ENCODE data around the gene GADD45G. TPM values are rescaled to one million over a fixed set of nuclear protein-coding genes. Genes with fewer than 3 reads are reported as not detected.

The GADD45G gene
- polyA plus RNA-seq, 3 donors, result 1.1 to 9.0 (median 1.3) TPM

DNA sequence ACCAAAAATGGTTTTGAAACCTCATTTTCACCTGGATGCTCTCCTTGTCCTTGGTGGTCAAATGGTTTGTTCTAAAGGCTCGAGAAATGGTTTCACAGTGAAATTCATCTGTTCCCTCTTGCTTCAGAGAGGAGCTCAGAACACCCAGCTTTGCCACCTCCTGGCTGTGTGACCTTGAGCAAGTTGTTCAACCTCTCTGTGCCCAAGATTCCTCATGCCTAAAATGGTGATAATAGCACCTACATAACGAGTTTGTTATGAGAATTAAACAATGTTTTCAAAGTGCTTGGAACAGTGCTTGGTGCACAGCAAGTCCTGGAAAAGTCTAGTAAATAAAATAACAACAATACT is 6.5 kb upstream of the GADD45G start:
- H3K27ac ChIP-seq (ENCODE audit: low read depth in 1 of 2, low read length in 2 of 2), result no peak overlapping the region
- WGBS (ENCODE audit: insufficient coverage), result no CpG with 5 or more reads among the region's 2 CpGs
- no peaks in the 10 kb centered on the region for H4K20me1 ChIP-seq (ENCODE audit: insufficient read depth, low read length)
- H3K4me1 Mint-ChIP-seq, result peaks cover 8% of the 10 kb centered on the region
- no peak overlapping the region for H3K9ac ChIP-seq (ENCODE audit: insufficient read depth, low read length, poor library complexity, severe bottlenecking)
- no peak for DNase-seq
- peaks cover 6 to 7% of the 10 kb centered on the region in 2 donors for H3K4me1 ChIP-seq (ENCODE audit: control insufficient read depth in 1 of 2, insufficient read depth in 2 of 2, low read length in 2 of 2)
- no peak overlapping the region for H3K4me2 ChIP-seq (replicated peaks; ENCODE audit: extremely low read depth, low read length, poor library complexity, severe bottlenecking)
- no peaks in the 10 kb centered on the region for H3K36me3 Mint-ChIP-seq
- H3K27me3 Mint-ChIP-seq (ENCODE audit: low read depth in 3 of 3), result peaks cover 7 to 17% (median 10%) of the 10 kb centered on the region in 3 donors
- no peaks in the 10 kb centered on the region for H3K9me3 ChIP-seq (replicated peaks in 1 of 2; ENCODE audit: control insufficient read depth in 1 of 2, insufficient read depth in 1 of 2, low read length in 2 of 2)
- intact Hi-C loops (cut with micrococcal nuclease), result loop anchor here (2.0 kb wide), 1 partner anchor 504 kb away; no protein-coding TSS in a partner anchor
- H3K9me3 Mint-ChIP-seq, result peaks cover 0 to 5% (median 0%) of the 10 kb centered on the region in 7 donors
- H3K4me3 ChIP-seq (replicated peaks in 1 of 3; ENCODE audit: low read depth in 2 of 3, low read length in 3 of 3), result no peak overlapping the region
- no peak overlapping the region for H3K27ac Mint-ChIP-seq
- no peak overlapping the region for H2AFZ ChIP-seq (ENCODE audit: insufficient read depth, low read depth, low read length, poor library complexity, severe bottlenecking)
- peaks cover 1 to 2% of the 10 kb centered on the region in 2 donors for H3K27me3 ChIP-seq (ENCODE audit: control insufficient read depth in 2 of 2, insufficient read depth in 2 of 2, low read length in 2 of 2)
- no peak overlapping the region for H3K4me3 Mint-ChIP-seq
- TF ChIP-seq, protein P1, sequence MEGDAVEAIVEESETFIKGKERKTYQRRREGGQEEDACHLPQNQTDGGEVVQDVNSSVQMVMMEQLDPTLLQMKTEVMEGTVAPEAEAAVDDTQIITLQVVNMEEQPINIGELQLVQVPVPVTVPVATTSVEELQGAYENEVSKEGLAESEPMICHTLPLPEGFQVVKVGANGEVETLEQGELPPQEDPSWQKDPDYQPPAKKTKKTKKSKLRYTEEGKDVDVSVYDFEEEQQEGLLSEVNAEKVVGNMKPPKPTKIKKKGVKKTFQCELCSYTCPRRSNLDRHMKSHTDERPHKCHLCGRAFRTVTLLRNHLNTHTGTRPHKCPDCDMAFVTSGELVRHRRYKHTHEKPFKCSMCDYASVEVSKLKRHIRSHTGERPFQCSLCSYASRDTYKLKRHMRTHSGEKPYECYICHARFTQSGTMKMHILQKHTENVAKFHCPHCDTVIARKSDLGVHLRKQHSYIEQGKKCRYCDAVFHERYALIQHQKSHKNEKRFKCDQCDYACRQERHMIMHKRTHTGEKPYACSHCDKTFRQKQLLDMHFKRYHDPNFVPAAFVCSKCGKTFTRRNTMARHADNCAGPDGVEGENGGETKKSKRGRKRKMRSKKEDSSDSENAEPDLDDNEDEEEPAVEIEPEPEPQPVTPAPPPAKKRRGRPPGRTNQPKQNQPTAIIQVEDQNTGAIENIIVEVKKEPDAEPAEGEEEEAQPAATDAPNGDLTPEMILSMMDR (IDR thresholded peaks at IDR 0.05), result no peak
- no peaks in the 10 kb centered on the region for H3K79me2 ChIP-seq (ENCODE audit: insufficient read depth, low read length)
- no peaks in the 10 kb centered on the region for H3K36me3 ChIP-seq (replicated peaks in 1 of 2; ENCODE audit: control insufficient read depth in 1 of 2, insufficient read depth in 2 of 2, low read length in 2 of 2)

DNA sequence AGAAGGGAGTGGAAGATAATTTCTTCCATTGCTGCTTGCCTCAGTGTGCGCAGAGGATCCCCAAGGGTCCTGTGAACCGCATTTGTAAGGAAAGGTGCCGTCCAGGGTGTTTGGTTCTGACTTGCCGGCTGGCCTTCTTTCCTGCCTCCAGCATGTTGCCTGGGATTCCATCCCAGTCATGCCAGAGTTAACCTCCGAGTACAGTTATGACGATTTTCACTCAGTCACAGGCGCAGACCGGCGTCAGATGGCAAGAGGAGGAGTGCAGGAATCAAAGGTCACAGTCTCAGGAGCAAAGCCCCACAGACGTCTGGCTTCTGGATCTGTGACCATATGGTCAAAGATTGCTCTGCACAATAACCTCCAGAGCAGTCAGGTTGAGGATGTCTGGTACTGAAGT is 5.9 kb upstream of the GADD45G start:
- DNase-seq, result no peak
- TF ChIP-seq, protein P1 (IDR thresholded peaks at IDR 0.05), result no peak
- Mint-ChIP-seq H3K4me1 (peaks cover 12% of the 10 kb centered on the region), H3K36me3 (no peaks in the 10 kb centered on the region), H3K9me3 (peaks cover 0 to 6% (median 0%) of the 10 kb centered on the region in 7 donors), H3K27me3 (ENCODE audit: low read depth in 3 of 3) (peaks cover 13 to 21% (median 16%) of the 10 kb centered on the region in 3 donors), H3K4me3 (no peak overlapping the region), H3K27ac (no peak overlapping the region)
- 88% methylated on average over 9 of the region's 10 CpGs for WGBS (ENCODE audit: insufficient coverage)
- Histone ChIP-seq H3K9ac (ENCODE audit: insufficient read depth, low read length, poor library complexity, severe bottlenecking) (no peak overlapping the region), H2AFZ (ENCODE audit: insufficient read depth, low read depth, low read length, poor library complexity, severe bottlenecking) (no peak overlapping the region), H3K4me2 (replicated peaks; ENCODE audit: extremely low read depth, low read length, poor library complexity, severe bottlenecking) (no peak overlapping the region), H3K79me2 (ENCODE audit: insufficient read depth, low read length) (no peaks in the 10 kb centered on the region), H3K36me3 (replicated peaks in 1 of 2; ENCODE audit: control insufficient read depth in 1 of 2, insufficient read depth in 2 of 2, low read length in 2 of 2) (no peaks in the 10 kb centered on the region), H3K4me3 (replicated peaks in 1 of 3; ENCODE audit: low read depth in 2 of 3, low read length in 3 of 3) (no peak overlapping the region), H3K4me1 (ENCODE audit: control insufficient read depth in 1 of 2, insufficient read depth in 2 of 2, low read length in 2 of 2) (peaks cover 12% of the 10 kb centered on the region in 2 donors), H3K9me3 (replicated peaks in 1 of 2; ENCODE audit: control insufficient read depth in 1 of 2, insufficient read depth in 1 of 2, low read length in 2 of 2) (no peaks in the 10 kb centered on the region), H3K27ac (ENCODE audit: low read depth in 1 of 2, low read length in 2 of 2) (no peak overlapping the region), H3K27me3 (ENCODE audit: control insufficient read depth in 2 of 2, insufficient read depth in 2 of 2, low read length in 2 of 2) (peaks cover 6 to 8% of the 10 kb centered on the region in 2 donors), H4K20me1 (ENCODE audit: insufficient read depth, low read length) (no peaks in the 10 kb centered on the region)
- intact Hi-C loops (cut with micrococcal nuclease), result loop anchor here (2.0 kb wide), 1 partner anchor 504 kb away; no protein-coding TSS in a partner anchor
